ENCODE results near the gene CHSY1. TPM values are rescaled to one million over a fixed set of nuclear protein-coding genes. Genes with fewer than 3 reads are reported as not detected.
A peak's percentile ranks its signal among the peaks of the same experiment; 100 is the strongest.

Gene CHSY1, protein sequence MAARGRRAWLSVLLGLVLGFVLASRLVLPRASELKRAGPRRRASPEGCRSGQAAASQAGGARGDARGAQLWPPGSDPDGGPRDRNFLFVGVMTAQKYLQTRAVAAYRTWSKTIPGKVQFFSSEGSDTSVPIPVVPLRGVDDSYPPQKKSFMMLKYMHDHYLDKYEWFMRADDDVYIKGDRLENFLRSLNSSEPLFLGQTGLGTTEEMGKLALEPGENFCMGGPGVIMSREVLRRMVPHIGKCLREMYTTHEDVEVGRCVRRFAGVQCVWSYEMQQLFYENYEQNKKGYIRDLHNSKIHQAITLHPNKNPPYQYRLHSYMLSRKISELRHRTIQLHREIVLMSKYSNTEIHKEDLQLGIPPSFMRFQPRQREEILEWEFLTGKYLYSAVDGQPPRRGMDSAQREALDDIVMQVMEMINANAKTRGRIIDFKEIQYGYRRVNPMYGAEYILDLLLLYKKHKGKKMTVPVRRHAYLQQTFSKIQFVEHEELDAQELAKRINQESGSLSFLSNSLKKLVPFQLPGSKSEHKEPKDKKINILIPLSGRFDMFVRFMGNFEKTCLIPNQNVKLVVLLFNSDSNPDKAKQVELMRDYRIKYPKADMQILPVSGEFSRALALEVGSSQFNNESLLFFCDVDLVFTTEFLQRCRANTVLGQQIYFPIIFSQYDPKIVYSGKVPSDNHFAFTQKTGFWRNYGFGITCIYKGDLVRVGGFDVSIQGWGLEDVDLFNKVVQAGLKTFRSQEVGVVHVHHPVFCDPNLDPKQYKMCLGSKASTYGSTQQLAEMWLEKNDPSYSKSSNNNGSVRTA
- total RNA-seq (2014; rRNA removed; shearing (Covaris generic)): 3.2 and 5.0 TPM in 2 replicates
- 11.4 and 14.3 TPM in 2 replicates for total RNA-seq (2022)
- Bru-seq, nascent RNA: percentile 64 among the genes with signal in this experiment
- BruChase-seq, experiment 1, labeled RNA remaining after a 6-hour chase: percentile 61 among the genes with signal in this experiment
- BruChase-seq, experiment 2, labeled RNA remaining after a 2-hour chase: percentile 62 among the genes with signal in this experiment
- long read RNA-seq, full-length matches to known transcripts: 15 of 29 reads
- long read RNA-seq, partial matches to known transcripts: 0 of 29 reads
- long read RNA-seq, other reads (novel, unspliced or antisense): 14 of 29 reads

DNA sequence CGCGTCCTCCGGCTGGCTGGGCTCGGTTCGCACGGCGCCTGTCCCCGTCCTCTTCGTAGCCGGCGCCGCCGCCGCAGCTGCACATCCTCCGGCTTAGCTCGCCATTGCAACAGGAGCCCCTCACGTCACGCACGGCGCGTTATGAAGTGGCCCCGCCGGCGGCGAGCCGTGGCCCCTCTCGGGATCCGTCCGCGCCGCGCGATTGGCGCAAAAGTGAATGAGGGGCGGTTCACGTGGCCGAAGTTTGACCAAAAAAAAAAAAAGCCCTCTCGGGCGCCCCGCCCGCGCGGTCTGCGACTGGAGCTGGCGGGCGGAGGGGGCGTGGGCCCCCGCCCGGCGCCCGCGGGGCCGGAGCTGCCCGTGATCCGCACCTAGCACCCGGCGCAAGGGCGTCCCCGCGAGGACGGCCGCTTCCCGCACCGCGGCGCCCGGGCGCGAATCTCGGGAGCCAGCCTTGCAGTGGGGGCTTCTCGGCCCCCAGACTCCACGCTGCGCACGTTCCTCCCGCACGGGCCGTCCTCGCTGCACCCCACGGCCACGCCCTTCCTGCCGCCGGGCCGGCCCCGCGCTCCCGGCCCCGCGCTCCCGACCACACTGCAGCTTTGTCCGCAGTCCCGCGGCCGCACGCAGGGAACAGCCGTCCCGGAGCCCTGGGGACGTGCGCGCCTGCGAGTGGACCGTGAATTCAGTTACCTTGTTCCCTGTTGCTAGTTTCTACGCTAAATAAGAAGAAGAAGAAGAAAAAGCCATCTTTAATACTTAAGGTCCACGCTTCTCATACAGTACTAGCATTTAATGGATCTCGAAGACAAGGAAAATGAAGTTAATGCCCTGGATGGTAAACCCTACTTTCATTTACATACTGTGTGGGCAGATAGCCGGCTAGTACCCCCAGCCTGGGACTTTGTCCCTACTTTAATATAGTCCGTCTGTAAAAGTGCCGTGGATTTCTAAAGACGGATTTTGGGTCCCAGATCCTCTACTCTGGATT is at the start of gene CHSY1:
CHSY1 (minus strand) TSS at position 219 of the 991 bp plus-strand sequence. CDS start 592 bp downstream, outside the sequence.
- peak within 1 kb of the TSS; percentile 72 for H3K4me2 ChIP-seq (ENCODE audit: low read length)
- no TSS peak for BruUV-seq (replicated peaks)
- H3K4me1 ChIP-seq (ENCODE audit: insufficient read depth, low read length, poor library complexity, severe bottlenecking): peaks cover 10% of the 10 kb centered on the region
- intact Hi-C loops (cut with micrococcal nuclease; ENCODE audit: unreplicated experiment): no loop called here
- H3K79me2 ChIP-seq (ENCODE audit: insufficient read depth, low read depth, low read length): no peaks in the 10 kb centered on the region
- H3K9me2 ChIP-seq (ENCODE audit: insufficient read depth, low read length): no peaks in the 10 kb centered on the region
- H2AFZ ChIP-seq (ENCODE audit: low read length): peak within 1 kb of the TSS; percentile 66; the same call in 1 of the 2 replicates
- TF ChIP-seq, protein P1, sequence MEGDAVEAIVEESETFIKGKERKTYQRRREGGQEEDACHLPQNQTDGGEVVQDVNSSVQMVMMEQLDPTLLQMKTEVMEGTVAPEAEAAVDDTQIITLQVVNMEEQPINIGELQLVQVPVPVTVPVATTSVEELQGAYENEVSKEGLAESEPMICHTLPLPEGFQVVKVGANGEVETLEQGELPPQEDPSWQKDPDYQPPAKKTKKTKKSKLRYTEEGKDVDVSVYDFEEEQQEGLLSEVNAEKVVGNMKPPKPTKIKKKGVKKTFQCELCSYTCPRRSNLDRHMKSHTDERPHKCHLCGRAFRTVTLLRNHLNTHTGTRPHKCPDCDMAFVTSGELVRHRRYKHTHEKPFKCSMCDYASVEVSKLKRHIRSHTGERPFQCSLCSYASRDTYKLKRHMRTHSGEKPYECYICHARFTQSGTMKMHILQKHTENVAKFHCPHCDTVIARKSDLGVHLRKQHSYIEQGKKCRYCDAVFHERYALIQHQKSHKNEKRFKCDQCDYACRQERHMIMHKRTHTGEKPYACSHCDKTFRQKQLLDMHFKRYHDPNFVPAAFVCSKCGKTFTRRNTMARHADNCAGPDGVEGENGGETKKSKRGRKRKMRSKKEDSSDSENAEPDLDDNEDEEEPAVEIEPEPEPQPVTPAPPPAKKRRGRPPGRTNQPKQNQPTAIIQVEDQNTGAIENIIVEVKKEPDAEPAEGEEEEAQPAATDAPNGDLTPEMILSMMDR (conservative IDR thresholded peaks at IDR 0.05; ENCODE audit: low read length): 0 out of 2 replicates have a peak, but pooled peaks have one; percentile 16
- no peak; the same call in 1 of the 2 replicates for TF ChIP-seq EZH2phosphoT487 (IDR thresholded peaks at IDR 0.05; ENCODE audit: borderline replicate concordance, low read depth, low read length)
- no peak within 1 kb of the TSS for H3K27ac ChIP-seq (ENCODE audit: low read depth, low read length, poor library complexity, severe bottlenecking)
- DNase-seq (ENCODE audit: low spot score): peak; percentile 68
- H3K9me3 ChIP-seq (ENCODE audit: low read length): no peaks in the 10 kb centered on the region
- CTCF ChIA-PET (ENCODE audit: unreplicated experiment): interaction anchor here (0.5 kb wide), 1 partner anchor 548 kb away, joined by 3 read pairs; no protein-coding TSS in a partner anchor
- POLR2A ChIA-PET: interaction anchor here (0.6 to 1.4 kb wide), 6 partner anchors 10 to 239 kb away, joined by 3 to 6 read pairs (median 4); no protein-coding TSS in a partner anchor
- H4K20me1 ChIP-seq (ENCODE audit: insufficient read depth, low read length): peaks cover 9% of the 10 kb centered on the region
- H3K4me3 ChIP-seq (ENCODE audit: low read depth, low read length, poor library complexity, severe bottlenecking): peak within 1 kb of the TSS; percentile 71
- H3K36me3 ChIP-seq (ENCODE audit: insufficient read depth, low read length): no peaks in the 10 kb centered on the region

DNA sequence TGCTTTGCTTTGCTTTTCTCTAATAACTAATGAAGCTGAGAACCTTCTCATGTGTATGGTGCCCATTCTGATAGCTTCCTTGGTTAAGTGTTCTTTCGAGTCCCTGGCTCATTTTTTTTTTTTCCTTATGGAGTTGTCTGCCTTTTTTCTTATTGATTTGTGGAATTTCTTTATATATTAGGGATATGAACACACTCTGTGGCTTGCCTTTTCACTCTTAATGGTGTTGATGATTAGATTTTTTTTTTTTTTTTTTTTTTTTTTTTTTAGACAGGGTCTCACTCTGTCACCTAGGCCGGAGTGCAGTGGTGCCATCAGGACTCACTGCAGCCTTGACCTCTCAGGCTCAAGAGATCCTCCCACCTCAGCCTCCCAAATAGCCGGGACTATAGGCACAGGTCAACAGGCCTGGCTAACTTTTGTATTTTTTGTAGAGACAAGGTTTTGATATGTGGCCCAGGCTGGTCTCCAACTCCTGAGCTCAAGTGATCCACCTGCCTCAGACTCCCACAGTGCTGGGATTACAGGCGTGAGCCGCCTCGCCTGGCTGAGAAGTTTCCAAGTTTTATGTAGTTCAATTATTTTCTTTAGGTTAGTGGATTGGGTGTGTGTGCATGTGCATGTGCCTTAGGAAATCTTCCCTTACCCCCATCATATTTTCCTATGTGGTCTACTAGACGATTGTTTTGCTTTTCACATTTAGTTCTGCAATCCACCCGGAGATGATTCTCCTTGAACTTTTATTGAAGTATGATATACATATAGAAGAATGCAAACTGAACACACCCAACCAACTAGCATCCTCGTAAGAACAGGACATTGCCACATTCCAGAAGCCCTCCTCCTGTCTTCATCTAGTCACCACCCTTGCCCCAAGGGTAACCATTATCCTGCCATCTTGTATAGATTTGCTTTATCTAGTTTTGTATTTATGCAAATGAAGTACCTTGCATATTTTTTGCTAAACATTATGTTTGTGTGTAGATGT is 44.9 kb upstream of the CHSY1 start:
- H3K27ac ChIP-seq (ENCODE audit: low read depth, low read length, poor library complexity, severe bottlenecking): no peak overlapping the region
- no peak overlapping the region for H3K4me3 ChIP-seq (ENCODE audit: low read depth, low read length, poor library complexity, severe bottlenecking)
- no peak overlapping the region for H3K4me2 ChIP-seq (ENCODE audit: low read length)
- intact Hi-C loops (cut with micrococcal nuclease; ENCODE audit: unreplicated experiment): no loop called here
- H3K9me3 ChIP-seq (ENCODE audit: low read length): peaks cover 6% of the 10 kb centered on the region
- H3K4me1 ChIP-seq (ENCODE audit: insufficient read depth, low read length, poor library complexity, severe bottlenecking): peaks cover 21% of the 10 kb centered on the region
- DNase-seq (ENCODE audit: low spot score): no peak
- no peaks in the 10 kb centered on the region for H3K9me2 ChIP-seq (ENCODE audit: insufficient read depth, low read length)
- no peak for TF ChIP-seq EZH2phosphoT487 (IDR thresholded peaks at IDR 0.05; ENCODE audit: borderline replicate concordance, low read depth, low read length)
- TF ChIP-seq, protein P1 (conservative IDR thresholded peaks at IDR 0.05; ENCODE audit: low read length): no peak
- no peak overlapping the region for H2AFZ ChIP-seq (ENCODE audit: low read length)
- CTCF ChIA-PET (ENCODE audit: unreplicated experiment): interaction anchor here (1.0 to 1.2 kb wide), 2 partner anchors 358 kb away, joined by 5 read pairs; no protein-coding TSS in a partner anchor
- H4K20me1 ChIP-seq (ENCODE audit: insufficient read depth, low read length): peaks cover 23% of the 10 kb centered on the region
- BruUV-seq (replicated peaks): no TSS peak
- peaks cover 28% of the 10 kb centered on the region for H3K36me3 ChIP-seq (ENCODE audit: insufficient read depth, low read length)
- H3K79me2 ChIP-seq (ENCODE audit: insufficient read depth, low read depth, low read length): peaks cover 32% of the 10 kb centered on the region
- POLR2A ChIA-PET: interaction anchor here (0.6 to 0.7 kb wide), 7 partner anchors 37 to 362 kb away, joined by 3 to 7 read pairs (median 3); no protein-coding TSS in a partner anchor
